ENCODE results near the gene SLC38A9. TPM values are rescaled to one million over a fixed set of nuclear protein-coding genes. Genes with fewer than 3 reads are reported as not detected.
"Not testable (repeated sequence)": the region's sequence is repeated elsewhere in the genome, so short reads cannot be mapped to it uniquely, and the experiment has no call there.

The SLC38A9 gene
- polyA plus RNA-seq, 1 experiment, result 12.5 TPM

DNA sequence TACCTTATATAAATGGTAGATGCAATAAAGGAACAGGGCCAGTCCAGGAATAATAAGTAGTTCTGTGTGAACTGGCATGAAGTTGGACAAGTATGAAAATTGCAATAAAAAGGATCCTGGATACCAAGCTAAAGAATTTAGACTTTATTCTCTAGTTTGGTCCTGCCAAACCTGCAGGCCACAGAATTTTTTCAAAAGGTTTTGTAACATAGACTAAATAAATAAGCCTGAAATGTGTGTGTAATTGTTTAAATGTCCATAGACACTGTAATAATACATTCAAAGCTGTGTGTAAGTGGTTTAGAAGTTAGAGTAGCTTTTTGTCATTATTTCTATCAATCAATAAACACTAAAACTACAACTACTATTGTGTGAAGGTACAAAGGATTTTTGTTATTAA is 101.6 kb downstream of the SLC38A9 start:
- CTCF ChIA-PET, result interaction anchor here (0.7 kb wide), 1 partner anchor 563 kb away, joined by 3 read pairs; no protein-coding TSS in a partner anchor
- Histone ChIP-seq H3K27me3 (ENCODE audit: control insufficient read depth, insufficient read depth, low read length) (no peaks in the 10 kb centered on the region), H3K4me3 (ENCODE audit: low read depth, low read length) (no peak overlapping the region), H3K36me3 (ENCODE audit: control insufficient read depth, insufficient read depth, low read length) (no peaks in the 10 kb centered on the region)
- TF ChIP-seq, protein P1, sequence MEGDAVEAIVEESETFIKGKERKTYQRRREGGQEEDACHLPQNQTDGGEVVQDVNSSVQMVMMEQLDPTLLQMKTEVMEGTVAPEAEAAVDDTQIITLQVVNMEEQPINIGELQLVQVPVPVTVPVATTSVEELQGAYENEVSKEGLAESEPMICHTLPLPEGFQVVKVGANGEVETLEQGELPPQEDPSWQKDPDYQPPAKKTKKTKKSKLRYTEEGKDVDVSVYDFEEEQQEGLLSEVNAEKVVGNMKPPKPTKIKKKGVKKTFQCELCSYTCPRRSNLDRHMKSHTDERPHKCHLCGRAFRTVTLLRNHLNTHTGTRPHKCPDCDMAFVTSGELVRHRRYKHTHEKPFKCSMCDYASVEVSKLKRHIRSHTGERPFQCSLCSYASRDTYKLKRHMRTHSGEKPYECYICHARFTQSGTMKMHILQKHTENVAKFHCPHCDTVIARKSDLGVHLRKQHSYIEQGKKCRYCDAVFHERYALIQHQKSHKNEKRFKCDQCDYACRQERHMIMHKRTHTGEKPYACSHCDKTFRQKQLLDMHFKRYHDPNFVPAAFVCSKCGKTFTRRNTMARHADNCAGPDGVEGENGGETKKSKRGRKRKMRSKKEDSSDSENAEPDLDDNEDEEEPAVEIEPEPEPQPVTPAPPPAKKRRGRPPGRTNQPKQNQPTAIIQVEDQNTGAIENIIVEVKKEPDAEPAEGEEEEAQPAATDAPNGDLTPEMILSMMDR (IDR thresholded peaks at IDR 0.05; ENCODE audit: insufficient read depth, low read depth, low read length), result no peak
- DNase-seq (ENCODE audit: low read depth), result no peak
- POLR2A ChIA-PET, result no interaction called here

DNA sequence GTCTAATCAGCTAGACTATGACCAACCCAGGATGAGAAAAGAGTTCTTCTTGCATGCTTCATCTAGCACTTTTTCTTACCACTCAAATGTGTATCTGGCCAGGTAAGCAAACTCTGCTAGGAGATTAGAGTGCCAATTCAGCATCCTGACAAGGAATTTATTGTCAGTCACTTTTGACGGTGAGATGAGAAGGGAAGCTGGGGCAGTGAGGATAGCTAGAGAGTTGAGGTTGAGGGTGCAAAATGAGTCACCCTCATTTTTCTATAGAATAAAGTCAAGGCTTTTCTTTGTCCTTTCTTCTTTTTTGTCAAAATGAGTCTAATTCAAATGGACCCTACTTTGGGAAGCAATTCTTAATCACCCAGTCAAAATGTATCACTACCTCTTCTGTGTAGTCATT is 102.7 kb downstream of the SLC38A9 start:
- Histone ChIP-seq H3K36me3 (ENCODE audit: control insufficient read depth, insufficient read depth, low read length) (no peaks in the 10 kb centered on the region), H3K27me3 (ENCODE audit: control insufficient read depth, insufficient read depth, low read length) (no peaks in the 10 kb centered on the region), H3K4me3 (ENCODE audit: low read depth, low read length) (no peak overlapping the region)
- TF ChIP-seq, protein P1 (IDR thresholded peaks at IDR 0.05; ENCODE audit: insufficient read depth, low read depth, low read length), result no peak
- POLR2A ChIA-PET, result no interaction called here
- no peak for DNase-seq (ENCODE audit: low read depth)
- CTCF ChIA-PET, result no interaction called here

DNA sequence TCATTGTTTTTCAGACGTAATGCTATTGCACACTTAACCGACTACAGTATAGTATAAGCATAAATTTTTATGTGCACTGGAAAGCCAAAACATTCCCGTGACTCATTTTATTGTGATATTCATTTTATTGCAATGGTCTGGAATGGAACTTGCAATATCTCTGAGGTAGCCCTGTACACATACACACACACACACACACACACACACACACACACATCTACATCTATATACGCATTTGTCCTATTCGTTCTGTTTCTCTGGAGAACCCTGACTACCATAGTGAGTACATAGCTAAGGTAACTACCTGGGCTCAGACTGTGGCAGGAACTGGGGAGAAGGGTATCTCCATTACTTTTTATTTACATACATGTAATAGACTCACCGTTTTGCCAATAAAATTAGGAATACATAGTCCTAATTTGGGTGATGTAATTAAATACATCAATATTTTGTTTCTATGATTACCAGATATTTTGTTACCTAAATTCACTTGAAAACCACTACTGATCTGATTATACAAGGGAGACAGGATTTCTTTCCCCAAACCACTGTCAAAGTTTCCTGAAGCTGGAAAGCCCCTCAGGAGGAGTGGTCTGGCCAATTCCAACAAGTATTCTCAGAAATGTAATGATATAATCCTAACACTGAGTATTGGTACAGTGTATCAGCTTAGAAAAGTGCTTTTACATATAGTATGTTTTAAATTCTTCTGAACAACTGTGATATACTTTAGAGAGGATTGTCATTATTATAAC is 103.4 kb downstream of the SLC38A9 start:
- no peaks in the 10 kb centered on the region for H3K36me3 ChIP-seq (ENCODE audit: control insufficient read depth, insufficient read depth, low read length)
- no peak for DNase-seq (ENCODE audit: low read depth)
- POLR2A ChIA-PET, result no interaction called here
- no peak overlapping the region for H3K4me3 ChIP-seq (ENCODE audit: low read depth, low read length)
- CTCF ChIA-PET, result interaction anchor here (1.3 kb wide), 1 partner anchor 12 kb away, joined by 3 read pairs; no protein-coding TSS in a partner anchor
- TF ChIP-seq, protein P1 (IDR thresholded peaks at IDR 0.05; ENCODE audit: insufficient read depth, low read depth, low read length), result no peak
- H3K27me3 ChIP-seq (ENCODE audit: control insufficient read depth, insufficient read depth, low read length), result no peaks in the 10 kb centered on the region

DNA sequence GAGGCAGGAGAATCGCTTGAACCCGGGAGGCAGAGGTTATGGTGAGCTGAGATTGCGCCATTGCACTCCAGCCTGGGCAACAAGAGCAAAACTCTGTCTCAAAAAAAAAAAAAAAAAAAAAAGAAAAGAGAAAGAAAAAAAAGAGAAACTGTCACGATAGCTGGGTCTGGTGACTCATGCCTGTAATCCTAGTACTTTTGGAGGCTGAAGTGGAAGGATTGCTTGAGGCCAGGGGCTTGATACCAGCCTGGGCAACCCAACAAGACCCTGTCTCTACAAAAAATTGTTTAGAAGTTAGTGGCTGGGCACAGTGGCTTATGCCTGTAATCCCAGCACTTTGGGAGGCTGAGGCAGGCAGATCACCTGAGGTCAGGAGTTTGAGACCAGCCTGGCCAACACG is 104.8 kb downstream of the SLC38A9 start:
- H3K36me3 ChIP-seq (ENCODE audit: control insufficient read depth, insufficient read depth, low read length); DNase-seq (ENCODE audit: low read depth); CTCF ChIA-PET; H3K27me3 ChIP-seq (ENCODE audit: control insufficient read depth, insufficient read depth, low read length); H3K4me3 ChIP-seq (ENCODE audit: low read depth, low read length): not testable (repeated sequence)
- POLR2A ChIA-PET, result interaction anchor here (0.6 kb wide), 1 partner anchor 993 kb away, joined by 18 read pairs; no protein-coding TSS in a partner anchor

DNA sequence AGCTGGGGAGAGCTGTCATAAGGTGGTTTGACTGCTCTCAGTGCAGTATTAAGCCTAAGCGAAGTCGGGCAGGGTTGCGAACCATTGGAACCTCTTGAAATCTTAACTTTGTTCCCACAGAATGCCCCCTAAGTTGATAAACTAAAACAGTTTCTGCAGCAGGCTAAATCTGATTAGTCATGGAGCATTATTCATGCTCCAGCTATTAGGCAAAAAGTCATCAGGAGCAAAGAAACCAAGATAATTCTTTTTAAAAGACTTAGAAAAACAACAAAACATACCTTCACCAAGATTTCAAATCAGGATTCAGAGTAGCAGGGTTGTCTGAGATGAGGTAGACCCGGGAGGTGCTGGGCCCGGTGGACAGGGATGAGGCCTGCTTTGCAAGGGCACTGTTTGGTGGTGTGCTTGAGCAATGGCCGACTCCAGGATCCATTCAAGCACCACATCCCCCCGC is 107.5 kb downstream of the SLC38A9 start:
- no peak for DNase-seq (ENCODE audit: low read depth)
- Histone ChIP-seq H3K4me3 (ENCODE audit: low read depth, low read length) (no peak overlapping the region), H3K36me3 (ENCODE audit: control insufficient read depth, insufficient read depth, low read length) (no peaks in the 10 kb centered on the region), H3K27me3 (ENCODE audit: control insufficient read depth, insufficient read depth, low read length) (no peaks in the 10 kb centered on the region)
- ChIA-PET CTCF (no interaction called here), POLR2A (no interaction called here)
- TF ChIP-seq, protein P1 (IDR thresholded peaks at IDR 0.05; ENCODE audit: insufficient read depth, low read depth, low read length), result no peak
